Posterior vena cava (tissue), 2 donors: ENCODE data around the gene KLKB1. TPM values are rescaled to one million over a fixed set of nuclear protein-coding genes. Genes with fewer than 3 reads are reported as not detected.

Experiments
- DNase-seq: peaks from one replicate; pipeline ENCODE4 v3.0.0-alpha.2; 2020; ENCODE audit warnings: low spot score
- intact Hi-C, 2 donors: fragments of 100-400 bp; cut with DNase I; formaldehyde crosslinking; loops; one replicate each; pipeline versions ENCODE4 v1.14.1 to v1.14.2; 2022 to 2023
- total RNA-seq, 2 donors: library from RNA; stranded (reverse); fragmentation: NEBNext Ultra II Directional; extraction: Animal tissue kit (Norgen Biotek cat#: 25700); gene quantifications; one replicate each; pipeline ENCODE4 v1.2.1, GENCODE V29; 2021
- donor health status: DM: yes; HTN: yes; CAD: no.
- donor health status: DM: yes; HTN: yes; CAD: no.

KLKB1 gene
- total RNA-seq, 2 donors from 2014 or later, result 0.57 to 0.83 TPM

GRCh38 chr4:186297013-186297645 is 69.8 kb downstream of the KLKB1 start:
- intact Hi-C loops, result loop anchor here (5.0 to 10.0 kb wide), 2 partner anchors 288 to 290 kb away; no protein-coding TSS in a partner anchor
- DNase-seq, result no peak

- DNase-seq, result no peak
- intact Hi-C loops, result loop anchor here (5.0 to 10.0 kb wide), 2 partner anchors 287 to 289 kb away; no protein-coding TSS in a partner anchor
Observed at GRCh38 chr4:186298031-186298647, 70.8 kb downstream of the KLKB1 start.

- no peak for DNase-seq
- intact Hi-C loops, result loop anchor here (5.0 to 10.0 kb wide), 2 partner anchors 286 to 288 kb away; no protein-coding TSS in a partner anchor
Observed at GRCh38 chr4:186299291-186299690, 72.0 kb downstream of the KLKB1 start.

GRCh38 chr4:186300659-186301390 is 73.5 kb downstream of the KLKB1 start:
- intact Hi-C loops, result no loop called here
- no peak for DNase-seq

- intact Hi-C loops, result no loop called here
- no peak for DNase-seq
Observed at GRCh38 chr4:186304216-186304615, 76.9 kb downstream of the KLKB1 start.

- DNase-seq, result no peak
- intact Hi-C loops, result no loop called here
Observed at GRCh38 chr4:186304866-186305505, 77.7 kb downstream of the KLKB1 start.

- intact Hi-C loops, result no loop called here
- no peak for DNase-seq
Observed at GRCh38 chr4:186307497-186307896, 80.2 kb downstream of the KLKB1 start.

GRCh38 chr4:186307916-186308315 is 80.6 kb downstream of the KLKB1 start:
- no peak for DNase-seq
- intact Hi-C loops, result no loop called here

Other genes starting within 250 kb of the KLKB1 start
- 10 to 100 TPM in 1 of 2 donors, 1 to 10 TPM in 1; 8.3 to 13.8 TPM for gene TLR3, start 158.4 kb upstream of the KLKB1 start, total RNA-seq
- 10 to 100 TPM; 10.1 to 16.5 TPM for gene FAM149A, start 122.8 kb upstream of the KLKB1 start, total RNA-seq
- gene CYP4V2, start 35.9 kb upstream of the KLKB1 start, total RNA-seq, result 10 to 100 TPM; 23.0 to 27.0 TPM
- gene F11, start 38.7 kb downstream of the KLKB1 start, total RNA-seq, result under 1 TPM in 1 of 2 donors, not detected in 1; 0.74 TPM